ENCODE data around the gene FLYWCH2. TPM values are rescaled to one million over a fixed set of nuclear protein-coding genes. Genes with fewer than 3 reads are reported as not detected.

FLYWCH2 gene
- total and polyA plus RNA-seq, 12 donors: 18.1 to 65.7 (median 22.3) TPM

GRCh38 chr16:2933701-2934100, 50.7 kb downstream of the FLYWCH2 start:
- Histone ChIP-seq H3K4me3 (no peak overlapping the region), H3K4me1 (no peaks in the 10 kb centered on the region), H3K27me3 (no peaks in the 10 kb centered on the region), H3K9me3 (no peaks in the 10 kb centered on the region), H3K36me3 (peaks cover 0 to 99% (median 52%) of the 10 kb centered on the region in 9 donors), H3K27ac (no peak overlapping the region)
- DNase-seq (no peak), ATAC-seq (peak in 1 of 8 donors; percentile 9)
- TF ChIP-seq, protein P1, sequence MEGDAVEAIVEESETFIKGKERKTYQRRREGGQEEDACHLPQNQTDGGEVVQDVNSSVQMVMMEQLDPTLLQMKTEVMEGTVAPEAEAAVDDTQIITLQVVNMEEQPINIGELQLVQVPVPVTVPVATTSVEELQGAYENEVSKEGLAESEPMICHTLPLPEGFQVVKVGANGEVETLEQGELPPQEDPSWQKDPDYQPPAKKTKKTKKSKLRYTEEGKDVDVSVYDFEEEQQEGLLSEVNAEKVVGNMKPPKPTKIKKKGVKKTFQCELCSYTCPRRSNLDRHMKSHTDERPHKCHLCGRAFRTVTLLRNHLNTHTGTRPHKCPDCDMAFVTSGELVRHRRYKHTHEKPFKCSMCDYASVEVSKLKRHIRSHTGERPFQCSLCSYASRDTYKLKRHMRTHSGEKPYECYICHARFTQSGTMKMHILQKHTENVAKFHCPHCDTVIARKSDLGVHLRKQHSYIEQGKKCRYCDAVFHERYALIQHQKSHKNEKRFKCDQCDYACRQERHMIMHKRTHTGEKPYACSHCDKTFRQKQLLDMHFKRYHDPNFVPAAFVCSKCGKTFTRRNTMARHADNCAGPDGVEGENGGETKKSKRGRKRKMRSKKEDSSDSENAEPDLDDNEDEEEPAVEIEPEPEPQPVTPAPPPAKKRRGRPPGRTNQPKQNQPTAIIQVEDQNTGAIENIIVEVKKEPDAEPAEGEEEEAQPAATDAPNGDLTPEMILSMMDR (IDR thresholded peaks at IDR 0.05): no peak
- intact Hi-C loops (cut with DNase I): no loop called here
- 88 to 89% methylated on average over 22 of the region's 22 CpGs for WGBS, 2 donors

GRCh38 chr16:2934450-2934849, 51.4 kb downstream of the FLYWCH2 start:
- TF ChIP-seq, protein P1 (IDR thresholded peaks at IDR 0.05): no peak
- intact Hi-C loops (cut with DNase I): no loop called here
- 86 to 88% methylated on average over 15 of the region's 15 CpGs for WGBS, 2 donors

GRCh38 chr16:2936436-2937011, 53.5 kb downstream of the FLYWCH2 start:
- TF ChIP-seq, protein P1 (IDR thresholded peaks at IDR 0.05): no peak
- 91 to 95% methylated on average over 22 of the region's 22 CpGs for WGBS, 2 donors
- Histone ChIP-seq H3K9me3 (no peaks in the 10 kb centered on the region), H3K4me3 (no peak overlapping the region), H3K4me1 (no peaks in the 10 kb centered on the region), H3K27me3 (no peaks in the 10 kb centered on the region), H3K36me3 (peaks cover 0 to 99% (median 67%) of the 10 kb centered on the region in 9 donors), H3K27ac (no peak overlapping the region)
- intact Hi-C loops (cut with DNase I): no loop called here
- ATAC-seq: no peak
- DNase-seq: no peak

More at GRCh38 chr16:2934450-2934849, 51.4 kb downstream of the FLYWCH2 start:
- Histone ChIP-seq H3K4me3 (no peak overlapping the region), H3K27ac (no peak overlapping the region), H3K4me1 (no peaks in the 10 kb centered on the region), H3K9me3 (no peaks in the 10 kb centered on the region), H3K27me3 (no peaks in the 10 kb centered on the region), H3K36me3 (peaks cover 0 to 99% (median 60%) of the 10 kb centered on the region in 9 donors)
- DNase-seq (no peak), ATAC-seq (no peak)

GRCh38 chr16:2937170-2937569, 54.2 kb downstream of the FLYWCH2 start:
- H3K36me3 ChIP-seq: peaks cover 0 to 99% (median 67%) of the 10 kb centered on the region in 9 donors
- H3K27ac ChIP-seq: no peak overlapping the region
- no peaks in the 10 kb centered on the region for H3K27me3 ChIP-seq
- no peaks in the 10 kb centered on the region for H3K9me3 ChIP-seq
- TF ChIP-seq, protein P1 (IDR thresholded peaks at IDR 0.05): no peak
- WGBS, 2 donors: 93 to 95% methylated on average over 24 of the region's 24 CpGs
- ATAC-seq: peak in 1 of 8 donors; percentile 18
- no peak overlapping the region for H3K4me3 ChIP-seq
- H3K4me1 ChIP-seq: no peaks in the 10 kb centered on the region
- DNase-seq: no peak
- intact Hi-C loops (cut with DNase I): no loop called here
